ENCODE results near the gene MASP2. TPM values are rescaled to one million over a fixed set of nuclear protein-coding genes. Genes with fewer than 3 reads are reported as not detected.

The MASP2 gene
- total RNA-seq, 1 donor from 2014 or later: 0.73 TPM

GRCh38 chr1:11045428-11046269, 1.4 kb downstream of the MASP2 start:
- Mint-ChIP-seq H3K9me3 (ENCODE audit: unreplicated experiment) (no peaks in the 10 kb centered on the region), H3K27ac (ENCODE audit: unreplicated experiment) (no peak overlapping the region), H3K27me3 (ENCODE audit: low read depth, unreplicated experiment) (no peaks in the 10 kb centered on the region), H3K4me3 (ENCODE audit: unreplicated experiment) (no peak overlapping the region), H3K4me1 (ENCODE audit: low read depth, unreplicated experiment) (no peaks in the 10 kb centered on the region), H3K36me3 (ENCODE audit: low read depth, unreplicated experiment) (no peaks in the 10 kb centered on the region)
- Histone ChIP-seq H3K27ac (ENCODE audit: low read depth, low read length) (no peak overlapping the region), H3K27me3 (ENCODE audit: insufficient read depth, low read length) (no peaks in the 10 kb centered on the region), H3K4me3 (ENCODE audit: insufficient read depth, low read depth, low read length) (no peak overlapping the region), H3K36me3 (ENCODE audit: insufficient read depth, low read length) (no peaks in the 10 kb centered on the region), H4K20me1 (ENCODE audit: insufficient read depth, low read length) (no peaks in the 10 kb centered on the region), H3K4me1 (ENCODE audit: insufficient read depth, low read length) (no peaks in the 10 kb centered on the region), H3K9ac (ENCODE audit: low read length) (no peak overlapping the region), H2AFZ (ENCODE audit: low read depth, low read length) (no peak overlapping the region), H3K4me2 (ENCODE audit: low read length) (no peak overlapping the region), H3K9me3 (ENCODE audit: insufficient read depth, low read depth, low read length) (no peaks in the 10 kb centered on the region), H3K79me2 (ENCODE audit: insufficient read depth, low read length) (no peaks in the 10 kb centered on the region)
- no peak for DNase-seq (ENCODE audit: low read depth)
- no peak for TF ChIP-seq EZH2 (IDR thresholded peaks at IDR 0.05; ENCODE audit: insufficient read depth, low read length)
- no peak for TF ChIP-seq CTCF (IDR thresholded peaks at IDR 0.05; ENCODE audit: insufficient read depth, low read depth, low read length)
- no peak for FAIRE-seq

GRCh38 chr1:11044849-11045427, 2.1 kb downstream of the MASP2 start:
- Mint-ChIP-seq H3K4me1 (ENCODE audit: low read depth, unreplicated experiment) (no peaks in the 10 kb centered on the region), H3K9me3 (ENCODE audit: unreplicated experiment) (no peaks in the 10 kb centered on the region), H3K27ac (ENCODE audit: unreplicated experiment) (no peak overlapping the region), H3K4me3 (ENCODE audit: unreplicated experiment) (no peak overlapping the region), H3K36me3 (ENCODE audit: low read depth, unreplicated experiment) (no peaks in the 10 kb centered on the region), H3K27me3 (ENCODE audit: low read depth, unreplicated experiment) (no peaks in the 10 kb centered on the region)
- no peak for FAIRE-seq
- H3K9me3 ChIP-seq (ENCODE audit: insufficient read depth, low read depth, low read length): no peaks in the 10 kb centered on the region
- no peak overlapping the region for H3K27ac ChIP-seq (ENCODE audit: low read depth, low read length)
- H3K4me3 ChIP-seq (ENCODE audit: insufficient read depth, low read depth, low read length): no peak overlapping the region
- H3K36me3 ChIP-seq (ENCODE audit: insufficient read depth, low read length): no peaks in the 10 kb centered on the region
- H4K20me1 ChIP-seq (ENCODE audit: insufficient read depth, low read length): no peaks in the 10 kb centered on the region
- H3K79me2 ChIP-seq (ENCODE audit: insufficient read depth, low read length): no peaks in the 10 kb centered on the region
- no peak for TF ChIP-seq CTCF (IDR thresholded peaks at IDR 0.05; ENCODE audit: insufficient read depth, low read depth, low read length)
- TF ChIP-seq EZH2 (IDR thresholded peaks at IDR 0.05; ENCODE audit: insufficient read depth, low read length): no peak
- no peak overlapping the region for H3K9ac ChIP-seq (ENCODE audit: low read length)
- no peak overlapping the region for H2AFZ ChIP-seq (ENCODE audit: low read depth, low read length)
- H3K4me1 ChIP-seq (ENCODE audit: insufficient read depth, low read length): no peaks in the 10 kb centered on the region
- H3K27me3 ChIP-seq (ENCODE audit: insufficient read depth, low read length): no peaks in the 10 kb centered on the region
- H3K4me2 ChIP-seq (ENCODE audit: low read length): no peak overlapping the region
- DNase-seq (ENCODE audit: low read depth): no peak
